Measurements from ENCODE around the gene UBE2F. TPM values are rescaled to one million over a fixed set of nuclear protein-coding genes. Genes with fewer than 3 reads are reported as not detected.
"Not testable (repeated sequence)": the region's sequence is repeated elsewhere in the genome, so short reads cannot be mapped to it uniquely, and the experiment has no call there.

UBE2F gene
- total RNA-seq, 2 experiments from 2014 or later = 71.4 to 80.5 TPM

DNA sequence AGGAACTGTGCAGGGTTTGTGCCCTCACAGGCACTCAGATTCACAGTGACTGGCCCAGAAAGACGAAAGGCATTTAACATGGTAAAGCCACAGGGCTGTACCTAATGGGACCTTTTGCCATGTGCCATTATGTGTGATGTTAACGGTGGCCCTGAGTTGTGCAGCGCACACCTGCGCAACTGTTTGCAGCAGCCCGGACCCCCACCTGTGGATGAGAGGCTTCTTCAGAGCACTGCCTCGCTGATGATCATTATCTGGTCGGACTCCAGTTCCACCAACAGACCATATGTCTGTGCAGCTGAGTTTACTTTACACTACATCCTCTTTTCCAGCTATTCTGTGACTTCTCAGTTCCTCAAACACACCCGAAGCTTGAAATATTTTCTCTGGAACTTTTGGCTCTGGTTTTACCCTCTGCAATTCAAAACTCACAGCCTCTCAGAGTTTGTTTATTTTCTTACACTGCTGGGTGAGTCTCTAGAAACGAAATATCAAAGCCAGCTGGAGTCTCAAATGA, 35.6 kb upstream of the UBE2F start:
- no peak for DNase-seq
- CTCF ChIA-PET = interaction anchor here (1.1 kb wide), 1 partner anchor 9 kb away, joined by 3 read pairs; no protein-coding TSS in a partner anchor

DNA sequence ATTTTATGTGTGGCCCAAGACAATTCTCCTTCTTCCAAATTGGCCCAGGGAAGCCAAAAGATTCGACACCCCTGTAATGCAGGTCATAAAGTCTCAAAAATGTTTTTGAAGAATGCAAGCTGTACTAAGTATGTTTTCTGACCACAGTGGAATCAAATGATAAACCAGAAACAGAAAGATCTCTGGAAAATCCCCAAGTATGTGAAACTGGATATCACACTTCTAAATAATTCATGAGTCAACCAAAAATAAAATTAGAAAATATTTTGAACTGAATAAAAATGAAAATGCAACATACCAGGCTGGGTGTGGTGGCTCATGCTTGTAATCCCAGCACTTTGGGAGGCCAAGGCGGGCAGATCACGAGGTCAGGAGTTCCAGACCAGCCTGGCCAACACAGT, 34.1 kb upstream of the UBE2F start:
- H3K36me3 Mint-ChIP-seq (ENCODE audit: low read depth) = peaks cover 4% of the 10 kb centered on the region
- POLR2A ChIA-PET = no interaction called here

More for the DNA sequence above, 35.6 kb upstream of the UBE2F start:
- peaks cover 29% of the 10 kb centered on the region for H3K9me3 Mint-ChIP-seq
- peaks cover 4% of the 10 kb centered on the region for H3K36me3 Mint-ChIP-seq (ENCODE audit: low read depth)
- H3K4me1 Mint-ChIP-seq = peaks cover 10% of the 10 kb centered on the region
- H3K27me3 Mint-ChIP-seq = no peaks in the 10 kb centered on the region
- H3K27ac Mint-ChIP-seq = no peak overlapping the region
- no peak overlapping the region for H3K4me3 Mint-ChIP-seq
- POLR2A ChIA-PET = no interaction called here

DNA sequence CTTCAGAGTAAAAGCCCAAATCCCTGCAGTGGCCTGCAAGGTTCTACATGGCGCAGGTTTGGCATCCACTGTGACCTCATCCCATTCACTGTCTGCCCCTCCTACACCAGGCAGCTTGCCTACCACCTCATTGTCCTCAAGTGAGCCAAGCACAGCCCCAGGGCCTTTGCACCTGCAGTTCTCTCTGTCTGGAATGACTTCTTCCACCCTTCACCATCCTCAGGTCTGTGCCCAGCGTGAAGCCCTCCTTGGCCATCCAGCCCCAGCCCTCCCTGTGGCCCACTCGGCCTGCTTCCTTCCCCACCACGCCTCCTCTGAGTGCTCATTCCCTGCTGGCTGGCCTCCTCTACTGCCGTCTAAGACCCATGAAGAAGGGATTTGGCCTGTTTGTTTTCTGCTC, 32.6 kb upstream of the UBE2F start:
- no peaks in the 10 kb centered on the region for H3K27me3 Mint-ChIP-seq
- H3K9me3 Mint-ChIP-seq = peaks cover 20% of the 10 kb centered on the region
- H3K4me1 Mint-ChIP-seq = peaks cover 9% of the 10 kb centered on the region
- no peak overlapping the region for H3K27ac Mint-ChIP-seq
- DNase-seq = no peak
- CTCF ChIA-PET = interaction anchor here (0.6 kb wide), 1 partner anchor 1489 kb away, joined by 4 read pairs; no protein-coding TSS in a partner anchor
- H3K36me3 Mint-ChIP-seq (ENCODE audit: low read depth) = peaks cover 4% of the 10 kb centered on the region
- no peak overlapping the region for H3K4me3 Mint-ChIP-seq
- POLR2A ChIA-PET = no interaction called here

More for the DNA sequence above, 34.1 kb upstream of the UBE2F start:
- H3K9me3 Mint-ChIP-seq = peaks cover 25% of the 10 kb centered on the region
- DNase-seq = no peak
- no peak overlapping the region for H3K27ac Mint-ChIP-seq
- CTCF ChIA-PET = interaction anchor here (2.3 kb wide), 1 partner anchor 9 kb away, joined by 11 read pairs; no protein-coding TSS in a partner anchor
- H3K4me1 Mint-ChIP-seq = peaks cover 8% of the 10 kb centered on the region
- H3K4me3 Mint-ChIP-seq = no peak overlapping the region
- H3K27me3 Mint-ChIP-seq = no peaks in the 10 kb centered on the region

DNA sequence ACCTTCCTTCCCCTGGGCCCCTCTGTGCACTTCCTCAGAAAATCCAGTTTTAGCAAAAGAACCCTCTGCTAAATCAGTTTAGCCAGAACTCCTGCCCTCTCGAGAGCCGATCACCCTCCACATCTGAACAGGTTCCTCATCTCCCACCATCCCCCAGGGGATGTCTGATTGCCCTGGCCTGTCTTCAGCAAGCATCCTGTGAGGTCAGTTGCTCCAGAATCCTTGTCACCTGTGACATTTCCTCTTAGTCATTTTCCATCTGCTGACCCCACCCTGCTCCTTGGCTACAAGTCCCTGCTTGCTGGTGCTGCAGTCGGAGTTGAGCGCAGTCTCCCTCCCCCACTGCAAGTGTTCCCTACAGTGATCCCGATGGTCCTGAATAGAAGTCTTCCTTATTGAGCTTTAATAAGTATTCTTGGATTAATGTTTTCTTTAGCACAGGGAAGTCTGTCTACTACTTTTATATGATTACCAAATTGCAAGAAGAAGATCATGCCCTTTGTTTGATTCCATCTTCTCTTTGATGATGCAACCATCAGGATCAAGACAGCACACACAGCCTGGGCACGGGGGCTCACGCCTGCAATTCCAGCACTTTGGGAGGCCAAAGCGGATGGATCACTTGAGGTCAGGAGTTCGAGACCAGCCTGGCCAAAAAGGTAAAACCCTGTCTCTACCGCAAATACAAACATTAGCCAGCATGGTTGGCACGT, 30.9 kb upstream of the UBE2F start:
- peaks cover 17% of the 10 kb centered on the region for H3K9me3 Mint-ChIP-seq
- ChIA-PET POLR2A (no interaction called here), CTCF (no interaction called here)
- no peak overlapping the region for H3K4me3 Mint-ChIP-seq
- no peak overlapping the region for H3K27ac Mint-ChIP-seq
- peaks cover 8% of the 10 kb centered on the region for H3K36me3 Mint-ChIP-seq (ENCODE audit: low read depth)
- peaks cover 25% of the 10 kb centered on the region for H3K4me1 Mint-ChIP-seq
- no peak for DNase-seq
- no peaks in the 10 kb centered on the region for H3K27me3 Mint-ChIP-seq

DNA sequence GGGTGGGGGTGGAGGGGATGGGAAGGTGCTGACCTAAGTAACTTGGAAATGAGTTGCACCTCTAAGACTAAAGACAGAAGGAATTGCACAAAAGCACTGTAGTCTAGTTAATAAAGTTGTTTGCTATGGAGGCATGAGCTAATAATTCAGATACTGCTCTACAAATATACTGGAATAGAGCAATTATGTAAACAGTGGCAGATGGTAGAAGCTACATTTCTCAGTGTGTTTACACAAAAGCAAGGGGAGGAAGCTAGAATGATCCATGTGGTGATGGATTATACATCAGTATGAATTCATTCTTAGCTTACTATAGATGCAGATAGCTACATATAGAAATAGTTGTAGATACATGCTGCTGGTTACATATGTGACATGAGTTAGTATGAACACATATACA, 27.6 kb upstream of the UBE2F start:
- Mint-ChIP-seq H3K27ac (peak overlapping the region; percentile 58), H3K4me1 (peaks cover 49% of the 10 kb centered on the region), H3K36me3 (ENCODE audit: low read depth) (peaks cover 24% of the 10 kb centered on the region), H3K4me3 (no peak overlapping the region), H3K27me3 (no peaks in the 10 kb centered on the region), H3K9me3 (peaks cover 28% of the 10 kb centered on the region)
- no peak for DNase-seq
- POLR2A ChIA-PET = no interaction called here
- CTCF ChIA-PET = interaction anchor here (0.6 to 1.4 kb wide), 4 partner anchors 16 to 336 kb away, joined by 3 to 8 read pairs (median 3); no protein-coding TSS in a partner anchor

DNA sequence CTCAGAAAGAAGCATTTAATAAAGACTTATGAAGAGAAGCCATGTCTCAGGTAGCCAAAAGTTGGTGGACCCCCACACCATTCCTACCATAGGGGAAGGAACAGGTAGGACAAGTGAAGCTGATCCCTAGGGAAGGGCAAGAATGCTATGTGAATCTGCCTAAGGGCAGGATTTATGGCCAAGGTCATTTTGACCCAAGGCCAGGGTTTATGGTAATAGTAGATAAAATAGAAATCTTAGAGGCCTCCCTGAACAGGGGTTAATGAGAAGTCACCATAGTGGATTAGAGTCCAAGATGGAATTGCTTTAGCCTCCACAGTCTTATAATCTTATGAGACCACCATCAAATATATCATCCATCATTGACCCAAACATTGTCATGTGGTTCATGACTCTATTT, 26.0 kb upstream of the UBE2F start:
- no peaks in the 10 kb centered on the region for H3K27me3 Mint-ChIP-seq
- peaks cover 39% of the 10 kb centered on the region for H3K9me3 Mint-ChIP-seq
- H3K4me1 Mint-ChIP-seq = peaks cover 55% of the 10 kb centered on the region
- no peak for DNase-seq
- ChIA-PET POLR2A (no interaction called here), CTCF (no interaction called here)
- H3K27ac Mint-ChIP-seq = peak overlapping the region; percentile 98
- H3K4me3 Mint-ChIP-seq = no peak overlapping the region
- H3K36me3 Mint-ChIP-seq (ENCODE audit: low read depth) = peaks cover 38% of the 10 kb centered on the region

DNA sequence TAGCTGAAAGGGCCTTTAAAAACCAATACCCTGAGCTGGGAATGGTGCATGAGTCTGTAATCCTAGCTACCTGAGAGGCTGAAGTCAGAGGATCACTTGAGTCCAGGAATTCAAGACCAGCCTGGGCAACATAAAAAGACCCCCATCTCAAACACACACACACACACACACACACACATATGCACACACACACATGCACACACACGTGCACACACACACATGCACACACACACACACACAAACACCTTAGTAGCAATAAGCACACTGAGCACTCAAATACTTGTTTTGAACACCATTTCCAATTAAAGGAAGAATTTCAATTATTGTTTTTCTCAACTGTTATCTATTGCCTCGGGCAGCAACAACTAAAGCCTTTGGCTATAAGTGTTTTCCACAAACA, 25.6 kb upstream of the UBE2F start:
- H3K4me3 Mint-ChIP-seq = no peak overlapping the region
- POLR2A ChIA-PET = no interaction called here
- peaks cover 43% of the 10 kb centered on the region for H3K36me3 Mint-ChIP-seq (ENCODE audit: low read depth)
- peaks cover 56% of the 10 kb centered on the region for H3K4me1 Mint-ChIP-seq
- H3K27me3 Mint-ChIP-seq = no peaks in the 10 kb centered on the region
- CTCF ChIA-PET = interaction anchor here (1.0 kb wide), 1 partner anchor 9 kb away, joined by 4 read pairs; no protein-coding TSS in a partner anchor
- peak overlapping the region; percentile 98 for H3K27ac Mint-ChIP-seq
- peaks cover 44% of the 10 kb centered on the region for H3K9me3 Mint-ChIP-seq
- no peak for DNase-seq

DNA sequence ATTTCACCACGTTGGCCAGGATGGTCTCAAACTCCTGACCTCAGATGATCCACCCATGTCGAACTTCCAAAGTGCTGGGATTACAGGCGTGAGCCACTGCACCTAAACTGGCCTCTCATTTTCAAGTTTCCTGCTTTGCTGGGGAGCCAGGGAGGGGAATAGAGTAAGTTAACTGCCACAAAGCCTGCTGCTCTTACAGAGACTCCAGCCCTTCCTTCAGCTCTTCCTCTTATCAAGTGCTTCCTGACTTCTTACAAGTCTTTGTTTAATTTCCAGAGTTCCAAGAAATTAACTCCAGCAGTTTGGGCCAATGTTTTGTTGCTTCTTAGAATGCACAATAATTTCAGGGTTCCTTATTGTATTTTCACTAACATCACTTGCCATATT, 24.3 kb upstream of the UBE2F start:
- Mint-ChIP-seq H3K27me3 (no peaks in the 10 kb centered on the region), H3K27ac (peak overlapping the region; percentile 98), H3K4me3 (peak overlapping the region; percentile 52), H3K4me1 (peaks cover 65% of the 10 kb centered on the region), H3K9me3 (peaks cover 55% of the 10 kb centered on the region), H3K36me3 (ENCODE audit: low read depth) (peaks cover 47% of the 10 kb centered on the region)
- POLR2A ChIA-PET = no interaction called here
- DNase-seq = no peak
- CTCF ChIA-PET = interaction anchor here (0.8 to 1.4 kb wide), 2 partner anchors 19 to 26 kb away, joined by 3 read pairs; no protein-coding TSS in a partner anchor

DNA sequence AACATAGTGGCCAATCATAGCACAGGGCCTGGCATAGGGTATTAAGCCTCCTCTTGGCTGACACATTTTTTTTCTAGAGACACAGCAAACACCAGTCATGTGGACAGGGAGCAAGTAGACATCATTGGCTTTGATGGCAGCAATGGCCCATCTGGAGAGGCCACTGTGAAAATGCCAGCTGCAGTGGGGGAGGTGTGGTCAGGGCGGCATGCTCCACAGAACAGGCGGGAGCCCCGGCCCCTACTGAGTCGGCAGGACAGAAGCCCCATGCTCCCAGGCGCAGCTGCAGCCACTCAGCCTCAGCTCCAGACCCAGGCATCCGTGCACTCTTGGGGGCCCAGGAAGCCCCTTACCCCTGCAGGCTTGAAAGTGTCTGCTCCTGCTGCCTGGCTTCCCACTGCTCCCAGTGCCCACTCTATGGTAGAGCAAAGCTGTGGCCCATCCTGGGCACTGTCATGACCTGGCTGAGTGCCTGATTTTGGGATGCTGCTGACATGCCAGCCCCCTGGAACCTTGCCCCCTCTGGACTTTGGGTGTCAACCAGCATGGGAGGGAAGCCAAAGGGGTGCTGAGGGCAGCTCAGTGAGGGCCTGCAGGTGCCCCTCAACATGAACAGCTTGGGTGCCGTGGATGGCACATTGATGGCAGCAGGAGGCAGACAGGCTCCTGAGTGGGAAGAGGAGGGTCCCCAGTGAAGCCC, 23.3 kb upstream of the UBE2F start:
- POLR2A ChIA-PET = no interaction called here
- no peak overlapping the region for H3K4me3 Mint-ChIP-seq
- H3K9me3 Mint-ChIP-seq = peaks cover 55% of the 10 kb centered on the region
- H3K36me3 Mint-ChIP-seq (ENCODE audit: low read depth) = peaks cover 47% of the 10 kb centered on the region
- H3K4me1 Mint-ChIP-seq = peaks cover 65% of the 10 kb centered on the region
- DNase-seq = no peak
- peak overlapping the region; percentile 98 for H3K27ac Mint-ChIP-seq
- no peaks in the 10 kb centered on the region for H3K27me3 Mint-ChIP-seq
- CTCF ChIA-PET = interaction anchor here (1.4 kb wide), 1 partner anchor 25 kb away, joined by 3 read pairs; no protein-coding TSS in a partner anchor

DNA sequence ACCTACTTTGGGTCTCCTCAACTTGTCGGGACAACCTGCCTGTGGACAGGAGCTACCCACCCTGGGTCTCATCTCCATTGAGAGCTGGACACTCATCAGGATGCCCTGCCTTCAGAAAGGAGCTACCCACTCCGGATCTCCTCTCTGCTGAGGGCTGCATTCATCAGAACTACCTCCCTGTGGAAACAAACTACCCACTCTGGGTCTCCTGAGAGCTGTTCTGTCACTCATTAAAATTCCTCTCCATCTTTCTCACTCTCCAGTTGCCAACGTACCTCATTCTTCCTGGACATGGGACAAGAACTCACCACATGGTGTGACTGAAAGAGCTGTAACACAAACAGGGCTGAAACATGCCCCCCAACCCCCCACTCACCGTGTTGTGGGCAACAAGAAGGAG, 22.5 kb upstream of the UBE2F start:
- no peaks in the 10 kb centered on the region for H3K27me3 Mint-ChIP-seq

DNA sequence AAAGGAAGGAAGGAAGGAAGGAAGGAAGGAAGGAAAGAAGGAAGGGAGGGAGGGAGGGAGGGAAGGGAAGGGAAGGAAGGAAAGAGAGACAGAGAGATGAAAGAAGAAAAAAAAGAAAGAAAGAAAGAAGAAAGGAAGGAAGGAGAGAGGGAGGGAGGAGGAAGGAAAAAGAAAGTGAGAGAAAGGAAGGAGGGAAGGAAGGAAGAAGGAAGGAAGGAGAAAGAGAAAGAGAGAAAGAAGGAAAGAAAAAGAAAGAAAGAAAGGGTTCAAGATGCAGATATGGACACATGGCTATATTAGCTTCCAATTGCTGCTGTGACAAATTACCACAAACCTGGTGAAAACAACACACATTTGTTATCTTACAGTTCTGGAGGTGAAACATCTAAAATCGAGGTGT, 20.4 kb upstream of the UBE2F start:
- DNase-seq = no peak
- Mint-ChIP-seq H3K27me3 (no peaks in the 10 kb centered on the region), H3K4me1 (peaks cover 45% of the 10 kb centered on the region), H3K36me3 (ENCODE audit: low read depth) (peaks cover 41% of the 10 kb centered on the region), H3K9me3 (peaks cover 43% of the 10 kb centered on the region), H3K4me3 (no peak overlapping the region), H3K27ac (peak overlapping the region; percentile 50)
- POLR2A ChIA-PET = no interaction called here
- CTCF ChIA-PET = interaction anchor here (1.0 kb wide), 1 partner anchor 16 kb away, joined by 4 read pairs; no protein-coding TSS in a partner anchor

More for the DNA sequence above, 22.5 kb upstream of the UBE2F start:
- H3K27ac Mint-ChIP-seq = peak overlapping the region; percentile 71
- H3K4me1 Mint-ChIP-seq = peaks cover 63% of the 10 kb centered on the region
- CTCF ChIA-PET = no interaction called here
- peaks cover 53% of the 10 kb centered on the region for H3K9me3 Mint-ChIP-seq
- H3K36me3 Mint-ChIP-seq (ENCODE audit: low read depth) = peaks cover 47% of the 10 kb centered on the region
- no peak for DNase-seq
- H3K4me3 Mint-ChIP-seq = no peak overlapping the region
- POLR2A ChIA-PET = no interaction called here

DNA sequence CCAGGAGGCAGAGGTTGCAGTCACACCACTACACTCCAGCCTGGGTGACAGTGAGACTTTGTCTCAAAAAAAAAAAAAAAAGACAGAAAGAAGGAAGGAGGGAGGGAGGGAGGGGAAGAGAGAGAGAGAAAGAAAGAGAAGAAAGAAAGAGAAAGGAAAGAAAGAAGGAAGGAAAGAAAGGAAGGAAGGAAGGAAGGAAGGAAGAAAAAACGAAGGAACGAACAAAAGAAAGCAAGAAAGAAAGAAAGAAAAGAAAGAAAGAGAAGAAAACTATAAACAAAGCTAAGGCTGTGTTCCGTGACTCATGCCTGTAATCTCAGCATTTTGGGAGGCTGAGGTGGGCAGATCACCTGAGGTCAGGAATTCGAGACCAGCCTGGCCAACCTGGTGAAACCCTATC, 15.5 kb upstream of the UBE2F start:
- peaks cover 16% of the 10 kb centered on the region for H3K27me3 Mint-ChIP-seq
- H3K36me3 Mint-ChIP-seq (ENCODE audit: low read depth); DNase-seq; H3K27ac Mint-ChIP-seq; H3K4me3 Mint-ChIP-seq; POLR2A ChIA-PET: not testable (repeated sequence)
- H3K9me3 Mint-ChIP-seq = peaks cover 10% of the 10 kb centered on the region
- peaks cover 13% of the 10 kb centered on the region for H3K4me1 Mint-ChIP-seq
- CTCF ChIA-PET = interaction anchor here (0.8 to 1.5 kb wide), 3 partner anchors 9 to 312 kb away, joined by 3 to 4 read pairs (median 4); no protein-coding TSS in a partner anchor

DNA sequence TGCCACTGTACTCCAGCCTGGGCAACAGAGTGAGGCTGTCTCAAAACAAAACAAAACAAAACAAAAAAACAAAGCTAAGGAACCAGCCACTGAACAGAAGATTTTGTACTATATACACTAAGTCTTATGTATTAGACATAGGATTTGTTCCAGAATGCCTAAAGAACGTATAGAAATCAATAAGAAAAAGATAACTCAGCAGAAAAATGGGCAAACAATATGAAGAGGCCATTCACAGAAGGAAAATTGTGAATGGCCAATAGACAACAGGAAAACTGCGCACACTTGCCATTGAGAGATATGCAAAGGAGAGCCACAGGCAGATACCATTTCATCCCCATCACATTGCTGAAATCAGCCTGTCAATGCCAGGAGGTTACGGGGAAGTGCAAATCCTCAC, 14.9 kb upstream of the UBE2F start:
- POLR2A ChIA-PET = no interaction called here
- Mint-ChIP-seq H3K36me3 (ENCODE audit: low read depth) (peaks cover 7% of the 10 kb centered on the region), H3K4me3 (no peak overlapping the region), H3K4me1 (peaks cover 12% of the 10 kb centered on the region), H3K9me3 (peaks cover 6% of the 10 kb centered on the region), H3K27me3 (peaks cover 18% of the 10 kb centered on the region), H3K27ac (no peak overlapping the region)
- no peak for DNase-seq
- CTCF ChIA-PET = interaction anchor here (1.2 kb wide), 1 partner anchor 9 kb away, joined by 4 read pairs; no protein-coding TSS in a partner anchor
